Osteocyte (in vitro differentiated cells): Measurements from ENCODE around the gene GABBR1. TPM values are rescaled to one million over a fixed set of nuclear protein-coding genes. Genes with fewer than 3 reads are reported as not detected.
A peak's percentile ranks its signal among the peaks of the same experiment; 100 is the strongest.

Experiments used
- DNase-seq: peaks from one replicate; pipeline ENCODE4 v3.0.0; 2021; ENCODE audit warnings: mixed read lengths; ENCODE audit not compliant: unreplicated experiment; ENCODE audit errors: extremely low spot score
- H3K27ac Mint-ChIP-seq: one replicate; pipeline ENCODE4 v1.8.0; 2021; ENCODE audit warnings: mild to moderate bottlenecking, mixed read lengths; ENCODE audit not compliant: unreplicated experiment
- H3K27me3 Mint-ChIP-seq: one replicate; pipeline ENCODE4 v1.8.0; 2021; ENCODE audit warnings: mixed read lengths; ENCODE audit not compliant: unreplicated experiment
- H3K36me3 Mint-ChIP-seq: one replicate; pipeline ENCODE4 v1.8.0; 2021; ENCODE audit warnings: mixed read lengths; ENCODE audit not compliant: unreplicated experiment
- H3K4me1 Mint-ChIP-seq: one replicate; pipeline ENCODE4 v1.8.0; 2021; ENCODE audit warnings: mixed read lengths; ENCODE audit not compliant: unreplicated experiment
- H3K4me3 Mint-ChIP-seq: one replicate; pipeline ENCODE4 v1.8.0; 2021; ENCODE audit warnings: mild to moderate bottlenecking, moderate library complexity, mixed read lengths; ENCODE audit not compliant: unreplicated experiment
- H3K9me3 Mint-ChIP-seq: one replicate; pipeline ENCODE4 v1.8.0; 2021; ENCODE audit warnings: mixed read lengths; ENCODE audit not compliant: unreplicated experiment
- CTCF ChIP-seq: fragments of 200-600 bp; sonication (generic); IDR thresholded peaks from 2 replicates; pipeline ENCODE4 v1.5.0; 2021; ENCODE audit warnings: antibody characterized with exemption, mild to moderate bottlenecking, moderate library complexity
- total RNA-seq: library from RNA; stranded (reverse); gene quantifications from 2 replicates; pipeline ENCODE4 v1.2.1, GENCODE V29; 2021

GABBR1 gene
- total RNA-seq, 1 donor from 2014 or later: 93.6 TPM

- Mint-ChIP-seq H3K27ac (no peak overlapping the region), H3K9me3 (no peaks in the 10 kb centered on the region), H3K36me3 (peaks cover 69% of the 10 kb centered on the region), H3K4me3 (no peak overlapping the region), H3K27me3 (no peaks in the 10 kb centered on the region), H3K4me1 (no peaks in the 10 kb centered on the region)
- no peak for TF ChIP-seq CTCF
- no peak for DNase-seq
These were observed 29.5 kb downstream of the GABBR1 start for GRCh38 chr6:29603456-29603855.

- TF ChIP-seq CTCF: peak; percentile 25
- Mint-ChIP-seq H3K27ac (no peak overlapping the region), H3K9me3 (no peaks in the 10 kb centered on the region), H3K4me3 (no peak overlapping the region), H3K4me1 (no peaks in the 10 kb centered on the region), H3K36me3 (peaks cover 67% of the 10 kb centered on the region), H3K27me3 (no peaks in the 10 kb centered on the region)
- no peak for DNase-seq
These were observed 30.2 kb downstream of the GABBR1 start for GRCh38 chr6:29602564-29603361.

GRCh38 chr6:29598172-29598747 lies 34.7 kb downstream of the GABBR1 start:
- Mint-ChIP-seq H3K4me1 (no peaks in the 10 kb centered on the region), H3K36me3 (peaks cover 30% of the 10 kb centered on the region), H3K27me3 (peaks cover 4% of the 10 kb centered on the region), H3K4me3 (no peak overlapping the region), H3K9me3 (no peaks in the 10 kb centered on the region), H3K27ac (no peak overlapping the region)
- TF ChIP-seq CTCF: no peak
- DNase-seq: no peak

- DNase-seq: no peak
- H3K36me3 Mint-ChIP-seq: peaks cover 19% of the 10 kb centered on the region
- no peaks in the 10 kb centered on the region for H3K9me3 Mint-ChIP-seq
- no peak overlapping the region for H3K27ac Mint-ChIP-seq
- TF ChIP-seq CTCF: no peak
- no peaks in the 10 kb centered on the region for H3K4me1 Mint-ChIP-seq
- H3K27me3 Mint-ChIP-seq: peaks cover 4% of the 10 kb centered on the region
- H3K4me3 Mint-ChIP-seq: no peak overlapping the region
These were observed 35.8 kb downstream of the GABBR1 start for GRCh38 chr6:29597184-29597583.

- no peaks in the 10 kb centered on the region for H3K9me3 Mint-ChIP-seq
- TF ChIP-seq CTCF: no peak
- H3K36me3 Mint-ChIP-seq: peaks cover 13% of the 10 kb centered on the region
- peaks cover 7% of the 10 kb centered on the region for H3K27me3 Mint-ChIP-seq
- DNase-seq: no peak
- no peak overlapping the region for H3K27ac Mint-ChIP-seq
- no peaks in the 10 kb centered on the region for H3K4me1 Mint-ChIP-seq
- no peak overlapping the region for H3K4me3 Mint-ChIP-seq
These were observed 36.5 kb downstream of the GABBR1 start for GRCh38 chr6:29596381-29596900.
